SK-N-SH treated with all-trans-retinoic acid at 6 μM for 48 hours (cell line): ENCODE results near the gene OR4D1.

ENCODE experiments used
- ATAC-seq: fragments of 200-7000 bp; cut with Tn5 transposase; 3 replicates; pipeline ENCODE4 v1.9.1; 2020; ENCODE audit warnings: mild to moderate bottlenecking, moderate library complexity
- ARNTL ChIP-seq: fragments of 450-650 bp; formaldehyde crosslinking; IDR thresholded peaks from 2 replicates; pipeline ENCODE4 v1.5.0; 2020; ENCODE audit warnings: low read depth, mild to moderate bottlenecking, moderate library complexity, borderline replicate concordance
- BACH2 ChIP-seq: fragments of 250-450 bp; sonication (Bioruptor Pico); IDR thresholded peaks from 2 replicates; pipeline ENCODE4 v1.9.0; 2021; ENCODE audit warnings: mild to moderate bottlenecking, borderline replicate concordance
- CSDC2 ChIP-seq: fragments of 250-450 bp; sonication (Bioruptor Pico); IDR thresholded peaks from 2 replicates; pipeline ENCODE4 v1.5.0; 2020; ENCODE audit warnings: mild to moderate bottlenecking, moderate library complexity
- ISL1 ChIP-seq: fragments of 250-450 bp; sonication (Bioruptor Pico); IDR thresholded peaks from 2 replicates; pipeline ENCODE4 v2.1.2; 2022; ENCODE audit warnings: mild to moderate bottlenecking, moderate library complexity
- OSR1 ChIP-seq: fragments of 250-450 bp; sonication (Bioruptor Pico); IDR thresholded peaks from 2 replicates; pipeline ENCODE4 v1.8.0; 2022; ENCODE audit warnings: moderate library complexity, mild to moderate bottlenecking, inconsistent platforms
- PPARA ChIP-seq: fragments of 250-450 bp; sonication (Bioruptor Pico); IDR thresholded peaks from 2 replicates; pipeline ENCODE4 v1.5.0; 2020; ENCODE audit warnings: mild to moderate bottlenecking, borderline replicate concordance
- RARB ChIP-seq: fragments of 250-450 bp; sonication (Bioruptor Pico); IDR thresholded peaks from 2 replicates; pipeline ENCODE4 v1.8.0; 2021; ENCODE audit warnings: mild to moderate bottlenecking, moderate library complexity
- TCF4 ChIP-seq: fragments of 250-450 bp; sonication (Bioruptor Pico); IDR thresholded peaks from 2 replicates; pipeline ENCODE4 v1.8.0; 2021; ENCODE audit warnings: mild to moderate bottlenecking, moderate library complexity, borderline replicate concordance
- TOX ChIP-seq: fragments of 250-450 bp; sonication (Bioruptor Pico); IDR thresholded peaks from 2 replicates; pipeline ENCODE4 v1.8.0; 2021; ENCODE audit warnings: mild to moderate bottlenecking, moderate library complexity, borderline replicate concordance
- ZNF565 ChIP-seq: fragments of 450-650 bp; formaldehyde crosslinking; conservative IDR thresholded peaks from 2 replicates; pipeline ENCODE4 v1.5.0; 2020; ENCODE audit warnings: low read depth, mild to moderate bottlenecking, moderate library complexity
- ZNF70 ChIP-seq: fragments of 450-650 bp; formaldehyde crosslinking; IDR thresholded peaks from 2 replicates; pipeline ENCODE4 v1.5.0; 2020; ENCODE audit warnings: mild to moderate bottlenecking, moderate library complexity
- ZNF8 ChIP-seq: fragments of 450-650 bp; formaldehyde crosslinking; IDR thresholded peaks from 2 replicates; pipeline ENCODE4 v1.5.0; 2020; ENCODE audit warnings: mild to moderate bottlenecking, moderate library complexity
- TF ChIP-seq, protein P1 (sequence below): fragments of 250-450 bp; sonication (Bioruptor Pico); IDR thresholded peaks from 2 replicates; pipeline ENCODE4 v1.5.1; 2020; ENCODE audit warnings: low read depth, mild to moderate bottlenecking, moderate library complexity
- TF ChIP-seq, protein P2 (sequence below): fragments of 250-450 bp; sonication (Bioruptor Pico); IDR thresholded peaks from 2 replicates; pipeline ENCODE4 v1.8.0; 2021; ENCODE audit warnings: low read depth, mild to moderate bottlenecking, moderate library complexity, borderline replicate concordance
- TF ChIP-seq, protein P3 (sequence below): fragments of 250-450 bp; sonication (Bioruptor Pico); IDR thresholded peaks from 2 replicates; pipeline ENCODE4 v1.5.1; 2021; ENCODE audit warnings: mild to moderate bottlenecking, moderate library complexity
- TF ChIP-seq, protein P4 (sequence below): fragments of 250-450 bp; sonication (Bioruptor Pico); IDR thresholded peaks from 2 replicates; pipeline ENCODE4 v1.8.0; 2020; ENCODE audit warnings: mild to moderate bottlenecking, moderate library complexity, borderline replicate concordance
- TF ChIP-seq, protein P5 (sequence below): fragments of 250-450 bp; sonication (Bioruptor Pico); IDR thresholded peaks from 2 replicates; pipeline ENCODE4 v1.5.0; 2020; ENCODE audit warnings: mild to moderate bottlenecking, moderate library complexity

The OR4D1 gene

DNA sequence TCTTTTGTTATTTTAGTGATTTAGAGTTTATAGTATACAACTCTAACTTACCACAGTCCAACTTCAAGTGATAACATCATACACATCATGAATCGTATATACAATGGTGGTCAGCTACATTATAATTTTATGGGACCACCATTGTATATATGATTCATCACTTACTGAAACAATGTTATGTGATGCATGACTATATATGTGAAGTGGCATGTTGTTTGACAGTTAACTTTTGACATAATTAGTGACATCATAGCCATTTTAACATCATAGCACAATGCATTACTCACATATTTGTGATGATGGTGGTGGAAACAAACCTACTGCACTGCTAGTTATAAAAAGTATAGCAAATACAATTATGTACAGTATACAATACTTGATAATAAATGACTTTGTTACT, 43.1 kb upstream of the OR4D1 start (continued):
- TF ChIP-seq, protein P1, sequence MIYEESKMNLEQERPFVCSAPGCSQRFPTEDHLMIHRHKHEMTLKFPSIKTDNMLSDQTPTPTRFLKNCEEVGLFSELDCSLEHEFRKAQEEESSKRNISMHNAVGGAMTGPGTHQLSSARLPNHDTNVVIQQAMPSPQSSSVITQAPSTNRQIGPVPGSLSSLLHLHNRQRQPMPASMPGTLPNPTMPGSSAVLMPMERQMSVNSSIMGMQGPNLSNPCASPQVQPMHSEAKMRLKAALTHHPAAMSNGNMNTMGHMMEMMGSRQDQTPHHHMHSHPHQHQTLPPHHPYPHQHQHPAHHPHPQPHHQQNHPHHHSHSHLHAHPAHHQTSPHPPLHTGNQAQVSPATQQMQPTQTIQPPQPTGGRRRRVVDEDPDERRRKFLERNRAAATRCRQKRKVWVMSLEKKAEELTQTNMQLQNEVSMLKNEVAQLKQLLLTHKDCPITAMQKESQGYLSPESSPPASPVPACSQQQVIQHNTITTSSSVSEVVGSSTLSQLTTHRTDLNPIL: no peak
- TF ChIP-seq CSDC2: no peak
- TF ChIP-seq, protein P2, sequence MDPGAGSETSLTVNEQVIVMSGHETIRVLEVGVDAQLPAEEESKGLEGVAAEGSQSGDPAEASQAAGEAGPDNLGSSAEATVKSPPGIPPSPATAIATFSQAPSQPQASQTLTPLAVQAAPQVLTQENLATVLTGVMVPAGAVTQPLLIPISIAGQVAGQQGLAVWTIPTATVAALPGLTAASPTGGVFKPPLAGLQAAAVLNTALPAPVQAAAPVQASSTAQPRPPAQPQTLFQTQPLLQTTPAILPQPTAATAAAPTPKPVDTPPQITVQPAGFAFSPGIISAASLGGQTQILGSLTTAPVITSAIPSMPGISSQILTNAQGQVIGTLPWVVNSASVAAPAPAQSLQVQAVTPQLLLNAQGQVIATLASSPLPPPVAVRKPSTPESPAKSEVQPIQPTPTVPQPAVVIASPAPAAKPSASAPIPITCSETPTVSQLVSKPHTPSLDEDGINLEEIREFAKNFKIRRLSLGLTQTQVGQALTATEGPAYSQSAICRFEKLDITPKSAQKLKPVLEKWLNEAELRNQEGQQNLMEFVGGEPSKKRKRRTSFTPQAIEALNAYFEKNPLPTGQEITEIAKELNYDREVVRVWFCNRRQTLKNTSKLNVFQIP (CRISPR knock-in tag): no peak
- TF ChIP-seq, protein P3, sequence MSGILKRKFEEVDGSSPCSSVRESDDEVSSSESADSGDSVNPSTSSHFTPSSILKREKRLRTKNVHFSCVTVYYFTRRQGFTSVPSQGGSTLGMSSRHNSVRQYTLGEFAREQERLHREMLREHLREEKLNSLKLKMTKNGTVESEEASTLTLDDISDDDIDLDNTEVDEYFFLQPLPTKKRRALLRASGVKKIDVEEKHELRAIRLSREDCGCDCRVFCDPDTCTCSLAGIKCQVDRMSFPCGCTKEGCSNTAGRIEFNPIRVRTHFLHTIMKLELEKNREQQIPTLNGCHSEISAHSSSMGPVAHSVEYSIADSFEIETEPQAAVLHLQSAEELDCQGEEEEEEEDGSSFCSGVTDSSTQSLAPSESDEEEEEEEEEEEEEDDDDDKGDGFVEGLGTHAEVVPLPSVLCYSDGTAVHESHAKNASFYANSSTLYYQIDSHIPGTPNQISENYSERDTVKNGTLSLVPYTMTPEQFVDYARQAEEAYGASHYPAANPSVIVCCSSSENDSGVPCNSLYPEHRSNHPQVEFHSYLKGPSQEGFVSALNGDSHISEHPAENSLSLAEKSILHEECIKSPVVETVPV (CRISPR knock-in tag): no peak

DNA sequence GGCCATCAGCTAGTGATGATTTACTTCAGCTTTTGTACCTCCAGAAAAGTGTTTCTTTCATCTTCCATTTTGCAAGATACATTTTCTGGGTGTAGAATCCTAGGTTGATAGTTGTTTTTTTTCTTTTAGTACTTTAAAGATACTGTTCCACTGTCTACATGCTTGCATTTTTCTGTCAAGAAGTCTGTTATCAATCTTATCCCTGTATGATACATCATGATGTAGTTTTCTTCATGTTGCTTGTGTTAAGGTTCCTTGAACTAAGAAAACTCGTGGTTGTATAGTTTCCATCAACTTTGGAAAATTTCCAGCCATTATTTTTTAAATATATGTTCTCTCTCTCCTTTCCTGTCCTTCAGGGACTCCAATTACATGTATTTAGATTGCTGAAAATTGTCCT, 40.9 kb upstream of the OR4D1 start:
- TF ChIP-seq ZNF8: no peak
- TF ChIP-seq PPARA (CRISPR knock-in tag): no peak
- no peak for TF ChIP-seq TOX (CRISPR knock-in tag)
- TF ChIP-seq, protein P2 (CRISPR knock-in tag): no peak
- TF ChIP-seq OSR1: no peak
- TF ChIP-seq ARNTL (CRISPR knock-in tag): no peak
- TF ChIP-seq ZNF70 (CRISPR knock-in tag): no peak
- TF ChIP-seq, protein P3 (CRISPR knock-in tag): no peak
- TF ChIP-seq, protein P4, sequence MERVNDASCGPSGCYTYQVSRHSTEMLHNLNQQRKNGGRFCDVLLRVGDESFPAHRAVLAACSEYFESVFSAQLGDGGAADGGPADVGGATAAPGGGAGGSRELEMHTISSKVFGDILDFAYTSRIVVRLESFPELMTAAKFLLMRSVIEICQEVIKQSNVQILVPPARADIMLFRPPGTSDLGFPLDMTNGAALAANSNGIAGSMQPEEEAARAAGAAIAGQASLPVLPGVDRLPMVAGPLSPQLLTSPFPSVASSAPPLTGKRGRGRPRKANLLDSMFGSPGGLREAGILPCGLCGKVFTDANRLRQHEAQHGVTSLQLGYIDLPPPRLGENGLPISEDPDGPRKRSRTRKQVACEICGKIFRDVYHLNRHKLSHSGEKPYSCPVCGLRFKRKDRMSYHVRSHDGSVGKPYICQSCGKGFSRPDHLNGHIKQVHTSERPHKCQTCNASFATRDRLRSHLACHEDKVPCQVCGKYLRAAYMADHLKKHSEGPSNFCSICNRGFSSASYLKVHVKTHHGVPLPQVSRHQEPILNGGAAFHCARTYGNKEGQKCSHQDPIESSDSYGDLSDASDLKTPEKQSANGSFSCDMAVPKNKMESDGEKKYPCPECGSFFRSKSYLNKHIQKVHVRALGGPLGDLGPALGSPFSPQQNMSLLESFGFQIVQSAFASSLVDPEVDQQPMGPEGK: no peak
- TF ChIP-seq ISL1 (CRISPR knock-in tag): no peak
- no peak for TF ChIP-seq BACH2 (CRISPR knock-in tag)
- TF ChIP-seq, protein P1: no peak
- ATAC-seq: no peak

DNA sequence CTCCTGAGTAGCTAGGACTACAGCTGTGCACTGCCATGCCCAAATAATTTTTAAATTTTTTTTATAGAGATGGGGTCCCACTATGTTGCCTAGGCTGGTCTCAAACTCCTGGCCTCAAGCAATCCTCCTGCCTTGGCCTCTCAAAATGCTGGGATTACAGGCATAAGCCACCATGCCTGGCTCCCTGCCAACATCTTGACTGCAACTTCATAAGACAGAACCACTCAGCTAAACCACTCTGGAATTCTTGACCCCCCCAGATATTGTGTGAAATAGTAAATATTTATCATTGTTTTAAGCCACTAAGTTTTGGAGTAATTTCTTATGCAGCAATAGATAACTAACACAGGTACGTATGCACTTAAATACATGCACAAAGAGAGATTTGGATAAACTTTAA, 39.0 kb upstream of the OR4D1 start:
- no peak for TF ChIP-seq ZNF565 (CRISPR knock-in tag)
- no peak for ATAC-seq

DNA sequence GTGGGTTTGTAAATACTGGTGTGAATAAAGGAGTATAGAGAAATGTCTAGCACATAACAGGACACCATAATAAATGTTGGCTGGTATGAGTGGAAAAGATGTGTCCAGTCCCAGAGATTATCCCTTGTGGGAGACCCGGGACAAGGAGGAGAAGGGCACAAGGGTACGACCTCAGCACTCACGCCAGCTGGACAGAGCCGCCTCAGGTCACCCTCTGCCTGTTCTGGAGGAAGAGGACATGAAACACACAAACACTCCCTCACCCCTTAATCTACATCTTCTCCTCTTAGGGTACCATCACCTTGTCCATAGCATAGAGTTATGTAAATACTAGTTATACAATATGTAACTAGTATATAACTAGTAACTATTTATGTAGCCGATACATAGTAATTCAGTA, 38.2 kb upstream of the OR4D1 start:
- ATAC-seq: no peak
- TF ChIP-seq, protein P5, sequence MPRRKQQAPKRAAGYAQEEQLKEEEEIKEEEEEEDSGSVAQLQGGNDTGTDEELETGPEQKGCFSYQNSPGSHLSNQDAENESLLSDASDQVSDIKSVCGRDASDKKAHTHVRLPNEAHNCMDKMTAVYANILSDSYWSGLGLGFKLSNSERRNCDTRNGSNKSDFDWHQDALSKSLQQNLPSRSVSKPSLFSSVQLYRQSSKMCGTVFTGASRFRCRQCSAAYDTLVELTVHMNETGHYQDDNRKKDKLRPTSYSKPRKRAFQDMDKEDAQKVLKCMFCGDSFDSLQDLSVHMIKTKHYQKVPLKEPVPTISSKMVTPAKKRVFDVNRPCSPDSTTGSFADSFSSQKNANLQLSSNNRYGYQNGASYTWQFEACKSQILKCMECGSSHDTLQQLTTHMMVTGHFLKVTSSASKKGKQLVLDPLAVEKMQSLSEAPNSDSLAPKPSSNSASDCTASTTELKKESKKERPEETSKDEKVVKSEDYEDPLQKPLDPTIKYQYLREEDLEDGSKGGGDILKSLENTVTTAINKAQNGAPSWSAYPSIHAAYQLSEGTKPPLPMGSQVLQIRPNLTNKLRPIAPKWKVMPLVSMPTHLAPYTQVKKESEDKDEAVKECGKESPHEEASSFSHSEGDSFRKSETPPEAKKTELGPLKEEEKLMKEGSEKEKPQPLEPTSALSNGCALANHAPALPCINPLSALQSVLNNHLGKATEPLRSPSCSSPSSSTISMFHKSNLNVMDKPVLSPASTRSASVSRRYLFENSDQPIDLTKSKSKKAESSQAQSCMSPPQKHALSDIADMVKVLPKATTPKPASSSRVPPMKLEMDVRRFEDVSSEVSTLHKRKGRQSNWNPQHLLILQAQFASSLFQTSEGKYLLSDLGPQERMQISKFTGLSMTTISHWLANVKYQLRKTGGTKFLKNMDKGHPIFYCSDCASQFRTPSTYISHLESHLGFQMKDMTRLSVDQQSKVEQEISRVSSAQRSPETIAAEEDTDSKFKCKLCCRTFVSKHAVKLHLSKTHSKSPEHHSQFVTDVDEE: no peak
- TF ChIP-seq, protein P3 (CRISPR knock-in tag): no peak
- TF ChIP-seq ISL1 (CRISPR knock-in tag): no peak
- TF ChIP-seq ZNF8: no peak
- TF ChIP-seq, protein P2 (CRISPR knock-in tag): no peak
- no peak for TF ChIP-seq ZNF70 (CRISPR knock-in tag)
- TF ChIP-seq RARB (CRISPR knock-in tag): no peak
- no peak for TF ChIP-seq TCF4 (CRISPR knock-in tag)
- no peak for TF ChIP-seq BACH2 (CRISPR knock-in tag)
- no peak for TF ChIP-seq ARNTL (CRISPR knock-in tag)
